HG03457 (cell line): Measurements from ENCODE around the gene EED.

Experiments
- ATAC-seq: cut with Tn5 transposase; IDR thresholded peaks from one replicate; pipeline ENCODE4 v1.9.1; 2021; ENCODE audit warnings: moderate number of reproducible peaks; ENCODE audit not compliant: unreplicated experiment

EED gene

GRCh38 chr11:86246293-86246675 is 1.7 kb downstream of the EED start:
- no peak for ATAC-seq

DNA sequence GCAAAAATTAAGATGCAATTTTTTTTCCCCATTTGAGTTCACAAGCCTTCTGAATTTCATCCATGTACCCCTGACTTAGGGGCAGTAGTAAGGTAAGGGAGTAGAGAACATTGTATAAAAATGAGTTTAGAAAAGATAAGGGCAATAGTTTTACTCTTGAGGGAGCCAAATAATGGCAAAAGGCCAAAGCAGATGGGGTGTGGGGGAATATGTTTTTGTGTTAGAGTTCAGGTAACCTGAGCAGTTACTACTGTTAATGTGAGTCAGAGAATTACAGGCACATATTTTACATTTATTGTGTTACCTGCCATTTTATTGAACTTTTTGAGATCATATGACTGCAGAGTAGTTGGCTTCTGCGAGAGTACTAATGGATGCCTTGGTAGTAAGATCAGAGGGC is 3.1 kb downstream of the EED start:
- ATAC-seq: no peak

GRCh38 chr11:86248609-86249008 is 4.1 kb downstream of the EED start:
- ATAC-seq: no peak

DNA sequence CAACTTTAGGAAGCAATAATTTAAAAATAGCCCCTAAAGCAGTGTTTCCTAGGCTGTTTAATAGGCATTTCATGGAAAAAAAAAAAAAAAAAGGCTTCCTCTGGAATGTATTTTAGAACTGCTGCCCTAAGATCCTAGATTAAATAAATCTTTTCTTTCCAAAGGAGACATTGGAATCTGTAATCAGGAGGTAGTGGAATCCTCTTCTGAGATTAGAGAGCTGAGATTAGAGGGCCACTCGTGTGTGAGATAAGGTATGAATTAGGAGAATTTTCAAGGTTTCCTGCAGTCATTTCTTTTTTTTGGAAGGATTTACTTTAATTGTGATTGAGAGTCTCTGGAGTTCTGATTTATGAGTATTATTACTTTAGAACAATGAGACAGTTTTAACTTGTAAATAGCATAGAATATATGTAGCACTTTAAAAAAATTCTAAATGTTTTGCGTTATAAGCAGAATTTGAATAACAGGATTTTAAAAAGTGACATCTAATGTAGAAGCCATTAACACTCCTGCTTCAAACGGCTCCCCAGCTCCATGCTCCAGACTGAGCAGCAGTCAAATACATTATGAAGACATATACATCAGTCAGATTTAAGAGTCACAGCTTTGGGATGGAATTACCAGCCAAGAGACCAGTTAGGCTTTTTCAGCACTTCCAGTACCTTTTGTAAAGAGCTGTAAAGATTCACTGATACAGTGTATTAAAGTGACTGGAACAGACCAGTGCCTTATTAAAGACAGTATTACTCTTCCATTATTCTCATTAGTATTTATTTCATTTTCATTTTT is 5.0 kb downstream of the EED start:
- no peak for ATAC-seq

GRCh38 chr11:86251345-86251744 is 6.8 kb downstream of the EED start:
- no peak for ATAC-seq

GRCh38 chr11:86255896-86256295 is 11.3 kb downstream of the EED start:
- peak; percentile 61 for ATAC-seq

DNA sequence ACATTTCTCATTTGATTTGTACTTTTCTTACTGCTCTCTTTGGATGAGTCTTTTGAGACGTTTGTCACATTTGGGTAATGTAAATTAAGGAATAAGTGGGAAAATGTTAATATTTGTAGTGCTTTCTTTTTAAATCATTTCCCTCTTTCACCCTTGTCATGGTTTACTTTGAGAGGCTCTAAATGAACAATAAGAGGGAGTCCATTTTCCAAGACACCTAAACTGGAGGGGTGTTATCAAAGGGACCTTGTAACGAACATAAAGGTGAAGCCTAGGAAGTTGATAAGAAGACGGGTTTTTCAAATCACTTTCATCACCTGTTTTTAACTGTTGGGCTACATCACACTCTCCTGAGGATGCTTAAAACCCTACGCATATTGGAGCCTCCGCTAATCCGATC is 12.1 kb downstream of the EED start:
- no peak for ATAC-seq

DNA sequence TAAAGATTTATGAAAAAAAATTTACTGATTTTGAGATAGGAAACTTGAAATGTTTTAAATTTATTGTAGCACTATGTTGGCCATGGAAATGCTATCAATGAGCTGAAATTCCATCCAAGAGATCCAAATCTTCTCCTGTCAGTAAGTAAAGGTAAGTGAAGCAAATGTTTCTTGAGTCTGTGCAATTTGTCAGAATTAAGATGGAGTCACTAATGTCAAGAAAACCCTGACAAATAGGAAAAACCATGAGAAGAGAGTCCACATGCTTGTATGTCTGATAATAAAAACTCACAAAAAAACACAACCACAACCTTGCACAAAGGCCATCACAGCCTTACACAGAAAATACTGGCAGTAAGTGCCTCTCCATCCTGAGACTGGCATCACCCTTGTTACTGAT is 12.9 kb downstream of the EED start:
- no peak for ATAC-seq

DNA sequence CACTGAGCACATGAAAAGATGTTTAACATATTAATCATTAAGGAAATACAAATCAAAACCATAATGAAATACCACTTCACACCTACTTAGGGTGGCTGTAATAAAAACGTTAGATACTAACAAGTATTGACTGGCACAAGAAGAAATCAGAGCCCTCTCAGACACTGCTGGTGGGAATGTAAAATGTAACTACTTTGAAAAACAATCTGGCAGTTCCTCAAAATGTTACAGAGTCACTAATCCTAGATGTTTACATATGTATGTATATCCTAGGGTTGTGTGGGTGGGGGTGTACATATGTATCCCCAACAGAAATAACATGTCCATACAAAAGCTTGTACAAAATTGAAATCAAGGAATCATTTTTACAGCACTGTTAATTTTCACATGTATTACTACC is 15.2 kb downstream of the EED start:
- no peak for ATAC-seq

GRCh38 chr11:86261328-86261727 is 16.8 kb downstream of the EED start:
- no peak for ATAC-seq

- ATAC-seq: no peak
These were observed 17.8 kb downstream of the EED start for GRCh38 chr11:86262387-86262786.

GRCh38 chr11:86264649-86265048 is 20.1 kb downstream of the EED start:
- ATAC-seq: no peak

- ATAC-seq: no peak
These were observed 20.6 kb downstream of the EED start for GRCh38 chr11:86265194-86265593.

- ATAC-seq: no peak
These were observed 25.1 kb downstream of the EED start for GRCh38 chr11:86269645-86270044.

DNA sequence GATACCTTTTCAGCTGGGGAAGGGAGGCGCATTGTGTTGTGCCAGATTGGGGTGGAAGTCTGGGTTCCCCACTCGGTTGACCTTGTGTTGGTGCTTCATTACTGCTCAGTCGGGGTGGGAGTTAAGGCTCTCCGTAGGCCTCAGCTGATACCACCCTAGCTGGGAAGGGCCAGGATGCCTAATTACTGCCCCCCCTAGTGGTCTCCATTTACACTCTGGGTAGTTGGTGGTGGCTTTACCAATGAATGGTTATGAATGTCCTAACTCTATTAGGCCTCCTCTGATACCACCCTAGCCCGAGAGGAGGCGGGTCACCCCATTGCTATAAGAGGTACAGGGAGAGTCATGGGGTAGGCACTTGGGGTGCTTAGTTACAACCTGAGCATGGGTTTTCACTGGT is 29.9 kb downstream of the EED start:
- ATAC-seq: no peak

DNA sequence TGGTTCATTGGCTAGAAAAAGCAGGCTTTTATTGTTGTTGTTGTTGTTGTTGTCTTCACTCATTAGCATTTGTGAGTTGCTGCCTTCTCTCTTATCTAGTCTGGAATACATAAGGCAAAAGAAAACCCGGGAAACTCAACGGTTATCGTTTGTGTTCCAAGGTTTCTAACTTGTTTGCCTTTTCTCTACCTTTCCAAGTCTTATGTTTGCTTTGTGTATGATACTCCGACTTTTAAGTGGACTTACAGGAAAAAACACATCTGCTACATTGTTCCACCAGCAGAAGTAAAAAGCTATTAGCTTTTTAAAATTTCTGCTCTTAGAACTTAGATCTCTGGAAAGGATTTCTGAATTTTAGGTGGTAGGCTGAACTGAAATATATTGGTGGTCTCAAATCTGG is 30.4 kb downstream of the EED start:
- no peak for ATAC-seq

DNA sequence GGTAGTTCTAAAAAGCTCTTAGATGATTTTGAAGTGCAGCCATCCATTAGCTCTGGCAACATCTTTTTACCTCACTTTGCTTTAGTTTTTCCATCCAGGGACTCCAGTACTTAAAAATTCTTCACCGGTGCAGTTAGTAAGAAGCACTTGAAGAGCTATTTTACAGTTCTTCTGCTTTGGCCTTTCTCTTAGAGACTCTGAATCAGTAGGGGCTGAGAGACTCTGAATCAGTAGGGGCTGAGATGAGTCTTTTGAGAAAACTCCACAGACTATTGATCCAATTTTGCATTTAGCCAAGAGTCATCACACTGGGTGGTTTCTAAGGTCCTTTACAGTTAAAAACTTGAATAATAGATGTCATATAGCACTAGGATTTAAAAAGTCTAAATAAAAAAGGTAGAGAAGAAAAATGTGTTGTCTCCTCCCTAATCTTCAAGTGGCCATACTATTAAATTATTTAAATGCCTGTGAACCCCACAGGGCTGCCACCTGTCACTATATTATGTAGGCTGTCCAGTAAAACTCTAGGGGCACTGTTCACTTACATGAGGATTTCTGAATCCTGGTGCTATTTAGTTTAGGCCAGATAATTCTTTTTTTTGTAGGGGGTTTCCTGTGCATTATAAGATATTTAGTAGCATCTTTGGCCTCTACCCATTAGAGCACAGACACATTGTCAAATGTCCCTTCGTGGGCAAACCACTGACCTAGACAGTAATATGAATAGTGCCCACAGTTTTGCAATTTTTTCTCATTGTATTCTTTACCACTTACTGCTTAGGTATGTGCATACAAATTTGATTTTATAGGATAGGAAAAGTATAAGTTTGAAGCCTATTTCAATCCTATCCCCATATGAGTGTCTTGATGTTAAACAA is 31.2 kb downstream of the EED start:
- no peak for ATAC-seq

- ATAC-seq: no peak
These were observed 33.2 kb downstream of the EED start for GRCh38 chr11:86277741-86278140.

DNA sequence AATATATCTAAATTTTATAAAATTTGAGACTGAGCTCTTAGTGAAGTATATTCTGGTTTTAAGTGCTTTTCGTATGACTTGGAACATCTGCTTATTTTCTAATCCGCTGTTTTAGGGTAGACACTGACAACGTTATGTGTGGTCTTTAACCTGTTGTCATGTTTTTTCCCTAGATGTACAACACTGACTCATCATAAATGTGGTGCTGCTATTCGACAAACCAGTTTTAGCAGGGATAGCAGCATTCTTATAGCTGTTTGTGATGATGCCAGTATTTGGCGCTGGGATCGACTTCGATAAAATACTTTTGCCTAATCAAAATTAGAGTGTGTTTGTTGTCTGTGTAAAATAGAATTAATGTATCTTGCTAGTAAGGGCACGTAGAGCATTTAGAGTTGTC is 33.7 kb downstream of the EED start:
- no peak for ATAC-seq

- ATAC-seq: no peak
These were observed 35.2 kb downstream of the EED start for GRCh38 chr11:86279747-86280146.

GRCh38 chr11:86287468-86287796 is 42.9 kb downstream of the EED start:
- ATAC-seq: no peak

DNA sequence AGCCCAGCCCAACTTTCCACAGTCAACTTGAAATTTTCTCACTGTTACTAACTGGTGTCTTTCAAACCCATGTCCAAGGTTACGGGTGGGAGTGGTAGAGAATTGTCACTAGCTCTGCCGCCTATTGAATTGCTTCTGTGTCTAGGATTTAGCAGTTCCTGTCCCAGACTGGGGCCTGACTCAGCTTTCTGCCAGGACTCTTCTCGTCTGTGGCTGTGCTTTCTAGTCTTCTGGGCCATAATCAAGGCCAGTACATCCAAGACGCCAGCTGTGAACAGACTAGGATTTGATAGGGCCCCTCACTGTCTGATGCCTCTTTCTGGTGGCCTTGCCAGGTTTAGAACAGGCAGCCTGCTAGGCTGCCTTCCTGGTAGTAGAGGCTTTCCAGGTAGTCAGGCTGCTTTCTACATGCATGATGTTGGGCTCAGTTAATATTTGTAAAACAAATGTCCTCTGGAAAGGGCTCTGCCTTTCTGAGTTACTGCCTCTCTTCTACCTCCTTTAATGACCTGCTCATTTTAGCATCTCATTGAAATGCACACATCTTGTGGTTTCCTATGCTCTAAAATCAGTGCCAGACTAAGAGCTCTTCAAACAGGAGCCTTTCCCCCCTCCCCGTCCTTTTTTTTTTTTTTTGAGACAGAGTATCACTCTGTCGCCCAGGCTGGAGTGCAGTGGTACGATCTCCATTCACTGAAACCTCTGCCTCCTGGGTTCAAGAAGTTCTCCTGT is 44.4 kb downstream of the EED start:
- no peak for ATAC-seq
